Keratinocyte (primary cell): ENCODE data around the gene NLGN1. TPM values are rescaled to one million over a fixed set of nuclear protein-coding genes. Genes with fewer than 3 reads are reported as not detected.

Experiments used
- DNase-seq: peaks from one replicate; pipeline ENCODE4 v3.0.0-alpha.2; 2011; ENCODE audit warnings: low read depth, missing footprints, low spot score
- FAIRE-seq: peaks from 2 replicates; lab custom pipeline; 2011; peaks lifted over from hg19 to GRCh38; lab: Jason Lieb, UNC
- H2AFZ ChIP-seq: 2 replicates; pipeline ENCODE4 v1.6.0; 2012; ENCODE audit warnings: low read length, control low read depth, inconsistent platforms; ENCODE audit not compliant: control insufficient read depth
- H3K27ac ChIP-seq: 2 replicates; pipeline ENCODE4 v1.5.1; 2011; ENCODE audit warnings: low read length; ENCODE audit not compliant: control insufficient read depth, insufficient read depth
- H3K27me3 ChIP-seq: 3 replicates; pipeline ENCODE4 v1.6.0; 2011; ENCODE audit warnings: low read length; ENCODE audit not compliant: control insufficient read depth, insufficient read depth; ENCODE audit errors: extremely low read depth
- H3K36me3 ChIP-seq, 2 experiments: 2 replicates in 1 of 2; 3 replicates in 1 of 2; pipeline ENCODE4 v1.5.1; 2011; ENCODE audit warnings: low read length in 2 of 2, mild to moderate bottlenecking in 1 of 2; ENCODE audit not compliant: control insufficient read depth in 2 of 2, insufficient read depth in 2 of 2; ENCODE audit errors: extremely low read depth in 1 of 2
- H3K4me1 ChIP-seq: 3 replicates; pipeline ENCODE4 v1.5.1; 2011; ENCODE audit warnings: low read length; ENCODE audit not compliant: control insufficient read depth, insufficient read depth; ENCODE audit errors: extremely low read depth
- H3K4me2 ChIP-seq: 3 replicates; pipeline ENCODE4 v1.6.0; 2011; ENCODE audit warnings: low read depth, low read length; ENCODE audit not compliant: control insufficient read depth, insufficient read depth; ENCODE audit errors: extremely low read depth
- H3K4me3 ChIP-seq, 3 experiments: fragments of 200-600 bp in 1 of 3; sonication (generic) in 1 of 3; 2 replicates in 2 of 3; 3 replicates in 1 of 3; pipeline ENCODE4 v1.5.1; 2011 to 2016; ENCODE audit warnings: low read length in 3 of 3, mild to moderate bottlenecking in 3 of 3, control low read depth in 2 of 3, inconsistent platforms in 1 of 3, low read depth in 1 of 3, mixed read lengths in 1 of 3, mixed run types in 1 of 3, moderate library complexity in 1 of 3; ENCODE audit not compliant: control insufficient read depth in 2 of 3, insufficient read depth in 2 of 3; ENCODE audit errors: extremely low read depth in 1 of 3
- H3K79me2 ChIP-seq: 2 replicates; pipeline ENCODE4 v1.6.0; 2012; ENCODE audit warnings: low read length; ENCODE audit not compliant: control insufficient read depth, insufficient read depth
- H3K9ac ChIP-seq: 3 replicates; pipeline ENCODE4 v1.6.0; 2011; ENCODE audit warnings: low read length; ENCODE audit not compliant: control insufficient read depth, insufficient read depth; ENCODE audit errors: extremely low read depth
- H3K9me1 ChIP-seq: 3 replicates; pipeline ENCODE4 v1.6.0; 2011; ENCODE audit warnings: low read length; ENCODE audit not compliant: control insufficient read depth, insufficient read depth; ENCODE audit errors: extremely low read depth
- H3K9me3 ChIP-seq: 2 replicates; pipeline ENCODE4 v1.5.1; 2012; ENCODE audit warnings: low read depth, low read length; ENCODE audit not compliant: control insufficient read depth
- H4K20me1 ChIP-seq: 3 replicates; pipeline ENCODE4 v1.6.0; 2011; ENCODE audit warnings: low read length; ENCODE audit not compliant: control insufficient read depth, insufficient read depth; ENCODE audit errors: extremely low read depth
- EZH2 ChIP-seq: IDR thresholded peaks from one replicate; pipeline ENCODE4 v1.6.1; 2012; ENCODE audit warnings: inconsistent platforms, mild to moderate bottlenecking, low read length, moderate library complexity
- dilution Hi-C: fragments of 300-500 bp; cut with MboI; formaldehyde crosslinking; loops from one replicate; pipeline ENCODE4 v1.7.0; 2020; ENCODE audit warnings: low sequenced_read_pairs; ENCODE audit not compliant: extremely low pct_ligation_motif_present
- polyA plus RNA-seq, 5 experiments: library from polyadenylated mRNA; depleted of rRNA in 3 of 5; stranded (reverse) in 3 of 5; stranded (forward) in 1 of 5; unstranded in 1 of 5; fragments of >200 nt; gene quantifications; 1 replicate in 1 of 5; 2 replicates in 3 of 5; 3 replicates in 1 of 5; pipeline versions ENCODE4 v1.2.1 to v1.2.3, GENCODE V29; 2011 to 2012; ENCODE audit warnings: missing spikeins in 2 of 5, low read depth in 1 of 5, low replicate concordance in 1 of 5
- TF ChIP-seq, protein P1 (sequence below), 3 experiments: IDR thresholded peaks in 1 of 3; conservative IDR thresholded peaks in 1 of 3; optimal IDR thresholded peaks in 1 of 3; 2 replicates in 2 of 3; 3 replicates in 1 of 3; pipeline versions ENCODE3 to v1.5.1; 2011; ENCODE audit warnings: low read length in 3 of 3, mild to moderate bottlenecking in 3 of 3, moderate library complexity in 2 of 3, control low read depth in 1 of 3, inconsistent platforms in 1 of 3; ENCODE audit not compliant: insufficient read depth in 2 of 3; ENCODE audit errors: extremely low read depth in 1 of 3

The NLGN1 gene
- polyA plus RNA-seq, 1 donor (not counting 4 experiments of a cell fraction or from before 2014, with no cell fraction given), result not detected

GRCh38 chr3:174102274-174102673, 704.7 kb downstream of the NLGN1 start:
- Histone ChIP-seq H3K79me2 (no peaks in the 10 kb centered on the region), H3K9ac (no peak overlapping the region), H3K9me3 (no peaks in the 10 kb centered on the region), H3K4me2 (no peak overlapping the region), H3K4me3 (no peak overlapping the region), H3K36me3 (no peaks in the 10 kb centered on the region), H4K20me1 (no peaks in the 10 kb centered on the region), H3K27ac (no peak overlapping the region), H3K9me1 (no peaks in the 10 kb centered on the region), H3K4me1 (no peaks in the 10 kb centered on the region), H3K27me3 (no peaks in the 10 kb centered on the region), H2AFZ (no peak overlapping the region)
- FAIRE-seq (no peak), DNase-seq (no peak)
- dilution Hi-C loops, result no loop called here
- TF ChIP-seq, protein P1, sequence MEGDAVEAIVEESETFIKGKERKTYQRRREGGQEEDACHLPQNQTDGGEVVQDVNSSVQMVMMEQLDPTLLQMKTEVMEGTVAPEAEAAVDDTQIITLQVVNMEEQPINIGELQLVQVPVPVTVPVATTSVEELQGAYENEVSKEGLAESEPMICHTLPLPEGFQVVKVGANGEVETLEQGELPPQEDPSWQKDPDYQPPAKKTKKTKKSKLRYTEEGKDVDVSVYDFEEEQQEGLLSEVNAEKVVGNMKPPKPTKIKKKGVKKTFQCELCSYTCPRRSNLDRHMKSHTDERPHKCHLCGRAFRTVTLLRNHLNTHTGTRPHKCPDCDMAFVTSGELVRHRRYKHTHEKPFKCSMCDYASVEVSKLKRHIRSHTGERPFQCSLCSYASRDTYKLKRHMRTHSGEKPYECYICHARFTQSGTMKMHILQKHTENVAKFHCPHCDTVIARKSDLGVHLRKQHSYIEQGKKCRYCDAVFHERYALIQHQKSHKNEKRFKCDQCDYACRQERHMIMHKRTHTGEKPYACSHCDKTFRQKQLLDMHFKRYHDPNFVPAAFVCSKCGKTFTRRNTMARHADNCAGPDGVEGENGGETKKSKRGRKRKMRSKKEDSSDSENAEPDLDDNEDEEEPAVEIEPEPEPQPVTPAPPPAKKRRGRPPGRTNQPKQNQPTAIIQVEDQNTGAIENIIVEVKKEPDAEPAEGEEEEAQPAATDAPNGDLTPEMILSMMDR (optimal IDR thresholded peaks at IDR 0.05 in 1 of 3, IDR thresholded peaks at IDR 0.05 in 1 of 3, conservative IDR thresholded peaks at IDR 0.05 in 1 of 3; ENCODE audit: extremely low read depth in 1 of 3, insufficient read depth in 2 of 3, low read length in 3 of 3), result no peak
- no peak for TF ChIP-seq EZH2

DNA sequence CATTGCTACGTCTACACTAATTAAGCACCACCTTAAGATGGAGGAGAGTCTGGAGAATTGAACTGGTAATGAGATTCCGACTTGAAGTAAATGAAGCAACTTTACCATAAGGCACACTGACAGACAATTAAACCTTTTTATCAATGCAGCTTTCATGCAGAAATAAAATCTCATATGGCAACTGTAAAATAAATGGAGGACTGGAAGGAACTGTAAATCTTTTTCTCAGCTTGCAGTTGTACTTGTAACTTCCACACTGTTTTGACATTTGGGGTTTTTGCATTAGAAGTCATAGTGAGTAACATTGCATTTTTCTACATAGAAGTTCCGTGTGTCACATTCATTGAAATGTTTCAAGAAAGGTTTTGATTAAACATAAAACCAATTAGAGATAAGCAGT, 705.3 kb downstream of the NLGN1 start:
- Histone ChIP-seq H3K36me3 (no peaks in the 10 kb centered on the region), H2AFZ (no peak overlapping the region), H3K27me3 (no peaks in the 10 kb centered on the region), H3K4me2 (no peak overlapping the region), H3K27ac (no peak overlapping the region), H3K4me3 (no peak overlapping the region), H3K9me3 (no peaks in the 10 kb centered on the region), H3K9me1 (no peaks in the 10 kb centered on the region), H3K9ac (no peak overlapping the region), H3K79me2 (no peaks in the 10 kb centered on the region), H3K4me1 (no peaks in the 10 kb centered on the region), H4K20me1 (no peaks in the 10 kb centered on the region)
- no peak for FAIRE-seq
- dilution Hi-C loops, result no loop called here
- DNase-seq, result no peak
- TF ChIP-seq, protein P1 (optimal IDR thresholded peaks at IDR 0.05 in 1 of 3, IDR thresholded peaks at IDR 0.05 in 1 of 3, conservative IDR thresholded peaks at IDR 0.05 in 1 of 3; ENCODE audit: extremely low read depth in 1 of 3, insufficient read depth in 2 of 3, low read length in 3 of 3), result no peak
- no peak for TF ChIP-seq EZH2
